ENCODE results near the gene HSD11B2.

DNA sequence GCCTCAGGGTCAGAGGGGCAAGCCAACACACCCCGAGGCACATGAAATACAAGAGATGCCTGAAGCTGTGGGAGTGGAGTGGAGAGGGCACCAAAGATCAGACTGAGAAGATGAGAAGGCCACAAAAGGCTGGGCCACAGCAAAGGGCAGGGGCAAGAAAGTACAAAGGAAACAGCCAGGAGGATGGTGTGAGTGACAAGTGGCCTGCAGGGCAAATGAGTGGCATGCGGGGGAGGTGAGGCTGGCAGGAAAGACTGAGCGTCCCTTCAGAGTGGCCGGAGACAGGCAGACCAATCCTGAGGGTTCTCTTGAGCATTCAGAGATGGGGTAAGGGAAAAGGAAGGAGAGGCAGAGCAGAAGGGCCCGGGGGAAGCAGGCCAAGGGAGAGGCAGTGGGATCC, 23.2 kb downstream of the HSD11B2 start:
- TF ChIP-seq, protein P1, sequence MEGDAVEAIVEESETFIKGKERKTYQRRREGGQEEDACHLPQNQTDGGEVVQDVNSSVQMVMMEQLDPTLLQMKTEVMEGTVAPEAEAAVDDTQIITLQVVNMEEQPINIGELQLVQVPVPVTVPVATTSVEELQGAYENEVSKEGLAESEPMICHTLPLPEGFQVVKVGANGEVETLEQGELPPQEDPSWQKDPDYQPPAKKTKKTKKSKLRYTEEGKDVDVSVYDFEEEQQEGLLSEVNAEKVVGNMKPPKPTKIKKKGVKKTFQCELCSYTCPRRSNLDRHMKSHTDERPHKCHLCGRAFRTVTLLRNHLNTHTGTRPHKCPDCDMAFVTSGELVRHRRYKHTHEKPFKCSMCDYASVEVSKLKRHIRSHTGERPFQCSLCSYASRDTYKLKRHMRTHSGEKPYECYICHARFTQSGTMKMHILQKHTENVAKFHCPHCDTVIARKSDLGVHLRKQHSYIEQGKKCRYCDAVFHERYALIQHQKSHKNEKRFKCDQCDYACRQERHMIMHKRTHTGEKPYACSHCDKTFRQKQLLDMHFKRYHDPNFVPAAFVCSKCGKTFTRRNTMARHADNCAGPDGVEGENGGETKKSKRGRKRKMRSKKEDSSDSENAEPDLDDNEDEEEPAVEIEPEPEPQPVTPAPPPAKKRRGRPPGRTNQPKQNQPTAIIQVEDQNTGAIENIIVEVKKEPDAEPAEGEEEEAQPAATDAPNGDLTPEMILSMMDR (conservative IDR thresholded peaks at IDR 0.05 in 1 of 2, IDR thresholded peaks at IDR 0.05 in 1 of 2; ENCODE audit: extremely low read depth in 1 of 2, insufficient read depth in 1 of 2, low read depth in 1 of 2, low read length in 2 of 2), result no peak
- no peak for TF ChIP-seq EZH2 (IDR thresholded peaks at IDR 0.05; ENCODE audit: borderline replicate concordance, low read length)

Data from mammary epithelial cell (primary cell).